Liver (tissue), 9 donors: Measurements from ENCODE around the gene GIPC1. TPM values are rescaled to one million over a fixed set of nuclear protein-coding genes. Genes with fewer than 3 reads are reported as not detected.
A peak's percentile ranks its signal among the peaks of the same experiment; 100 is the strongest.

Experiments used
- DNase-seq: peaks from one replicate; pipeline ENCODE4 v3.0.0-alpha.2; 2017; ENCODE audit warnings: low spot score
- H3K27ac ChIP-seq, 2 donors: one replicate each; pipeline ENCODE4 v1.7.0; 2013; ENCODE audit warnings: inconsistent platforms in 2 of 2, low read length in 2 of 2, control low read depth in 1 of 2, low read depth in 1 of 2, mild to moderate bottlenecking in 1 of 2
- H3K27me3 ChIP-seq, 4 donors: one replicate each; pipeline versions ENCODE4 v1.6.1 to v1.7.0; 2013; ENCODE audit warnings: low read length in 3 of 4, inconsistent platforms in 1 of 4, mild to moderate bottlenecking in 1 of 4, moderate library complexity in 1 of 4; ENCODE audit not compliant: control insufficient read depth in 4 of 4, insufficient read depth in 4 of 4
- H3K36me3 ChIP-seq, 4 donors: one replicate each; pipeline versions ENCODE4 v1.6.1 to v1.7.0; 2013; ENCODE audit warnings: low read length in 3 of 4, mild to moderate bottlenecking in 3 of 4, low read depth in 1 of 4, moderate library complexity in 1 of 4; ENCODE audit not compliant: control insufficient read depth in 4 of 4, insufficient read depth in 3 of 4
- H3K4me1 ChIP-seq, 4 donors: one replicate each; pipeline versions ENCODE4 v1.6.1 to v1.7.0; 2013; ENCODE audit warnings: low read length in 3 of 4, mild to moderate bottlenecking in 3 of 4, moderate library complexity in 1 of 4; ENCODE audit not compliant: control insufficient read depth in 4 of 4, insufficient read depth in 4 of 4
- H3K4me3 ChIP-seq, 3 donors: one replicate each; pipeline versions ENCODE4 v1.6.1 to v1.7.0; 2013; ENCODE audit warnings: low read length in 3 of 3, control low read depth in 1 of 3, low read depth in 1 of 3, mild to moderate bottlenecking in 1 of 3
- H3K9ac ChIP-seq, 2 donors: one replicate each; pipeline ENCODE4 v1.7.0; 2013; ENCODE audit warnings: low read length in 2 of 2, mild to moderate bottlenecking in 2 of 2, moderate library complexity in 2 of 2, control low read depth in 1 of 2, low read depth in 1 of 2
- H3K9me3 ChIP-seq, 4 donors: one replicate each; pipeline versions ENCODE4 v1.6.1 to v1.7.0; 2013; ENCODE audit warnings: low read length in 3 of 4; ENCODE audit not compliant: control insufficient read depth in 4 of 4
- EGR1 ChIP-seq, 2 donors: IDR thresholded peaks; 2 replicates each; pipeline ENCODE4 v1.6.1; 2016 to 2018; ENCODE audit warnings: antibody characterized with exemption in 2 of 2, low read depth in 2 of 2
- FOXA1 ChIP-seq: IDR thresholded peaks from 2 replicates; pipeline ENCODE4 v1.6.1; 2016; ENCODE audit warnings: antibody characterized with exemption
- FOXA2 ChIP-seq: IDR thresholded peaks from 2 replicates; pipeline ENCODE4 v1.6.1; 2016; ENCODE audit warnings: antibody characterized with exemption
- GABPA ChIP-seq, 2 donors: IDR thresholded peaks in 1 of 2; conservative IDR thresholded peaks in 1 of 2; 2 replicates each; pipeline ENCODE4 v1.6.1; 2016; ENCODE audit warnings: antibody characterized with exemption in 2 of 2, mild to moderate bottlenecking in 1 of 2, moderate library complexity in 1 of 2
- HNF4A ChIP-seq, 2 donors: conservative IDR thresholded peaks; 2 replicates each; pipeline ENCODE4 v1.6.1; 2016; ENCODE audit warnings: antibody characterized with exemption in 2 of 2, mild to moderate bottlenecking in 2 of 2
- HNF4G ChIP-seq: IDR thresholded peaks from 2 replicates; pipeline ENCODE4 v1.6.1; 2016; ENCODE audit warnings: antibody characterized with exemption
- JUND ChIP-seq, 2 donors: IDR thresholded peaks; 2 replicates each; pipeline ENCODE4 v1.6.1; 2016; ENCODE audit warnings: antibody characterized with exemption in 2 of 2
- MAX ChIP-seq: IDR thresholded peaks from 2 replicates; pipeline ENCODE4 v1.6.1; 2016; ENCODE audit warnings: antibody characterized with exemption
- NR2F2 ChIP-seq: IDR thresholded peaks from 2 replicates; pipeline ENCODE4 v1.6.1; 2016; ENCODE audit warnings: antibody characterized with exemption
- RAD21 ChIP-seq, 2 donors: IDR thresholded peaks; 2 replicates each; pipeline ENCODE4 v1.6.1; 2016; ENCODE audit warnings: antibody characterized with exemption in 2 of 2, mild to moderate bottlenecking in 2 of 2
- REST ChIP-seq: IDR thresholded peaks from 2 replicates; pipeline ENCODE4 v1.6.1; 2016; ENCODE audit warnings: antibody characterized with exemption, mild to moderate bottlenecking
- RXRA ChIP-seq, 2 donors: IDR thresholded peaks; 2 replicates each; pipeline ENCODE4 v1.6.1; 2017 to 2018; ENCODE audit warnings: antibody characterized with exemption in 2 of 2, mild to moderate bottlenecking in 1 of 2
- SP1 ChIP-seq: IDR thresholded peaks from 2 replicates; pipeline ENCODE4 v1.6.1; 2018; ENCODE audit warnings: antibody characterized with exemption, mild to moderate bottlenecking
- TAF1 ChIP-seq: conservative IDR thresholded peaks from 2 replicates; pipeline ENCODE4 v1.6.1; 2016; ENCODE audit warnings: antibody characterized with exemption, mild to moderate bottlenecking
- YY1 ChIP-seq: IDR thresholded peaks from 2 replicates; pipeline ENCODE4 v1.6.1; 2016; ENCODE audit warnings: antibody characterized with exemption, mild to moderate bottlenecking
- ZBTB33 ChIP-seq: IDR thresholded peaks from 2 replicates; pipeline ENCODE4 v1.6.1; 2016; ENCODE audit warnings: antibody characterized with exemption
- WGBS: extraction: QIAGEN DNeasy Blood & Tissue Kit; methylation state at CpG from one replicate; pipeline ENCODE4 v1.1.7; 2013; 5-methylcytosine and 5-hydroxymethylcytosine counted together
- polyA plus RNA-seq, 2 donors: library from polyadenylated mRNA; stranded (reverse) in 1 of 2; unstranded in 1 of 2; fragments of 200-250 nt in 1 of 2; fragments of >200 nt in 1 of 2; fragmentation: Nextera tagmentation in 1 of 2; extraction: Ambion mirVana in 1 of 2; gene quantifications; one replicate each; pipeline versions ENCODE4 v1.2.1 to v1.2.3, GENCODE V29; 2013 to 2015
- total RNA-seq, 2 donors: library from RNA; depleted of rRNA; stranded (reverse); fragments of >200 nt; gene quantifications; one replicate each; pipeline ENCODE4 v1.2.3, GENCODE V29; 2014
- TF ChIP-seq, protein P1 (sequence below): fragments of 150-350 bp; IDR thresholded peaks from 2 replicates; pipeline ENCODE4 v1.5.1; 2017; ENCODE audit warnings: improper control_type of control experiment, low read depth, low read length; ENCODE audit not compliant: missing input control
- TF ChIP-seq, protein P2 (sequence below): IDR thresholded peaks from 2 replicates; pipeline ENCODE4 v1.6.1; 2016; ENCODE audit warnings: antibody characterized with exemption
- donor health status: healthy.
- donor health status: healthy.
- donor health status: healthy.
- donor health status: healthy.
- donor health status: healthy.

GIPC1 gene
- total and polyA plus RNA-seq, 4 donors: 18.4 to 34.5 (median 25.5) TPM

- 83% methylated on average over 7 of the region's 7 CpGs for WGBS
- no peaks in the 10 kb centered on the region for H3K9me3 ChIP-seq
- H3K9ac ChIP-seq: no peak overlapping the region
- no peak for TF ChIP-seq HNF4A (conservative IDR thresholded peaks at IDR 0.05)
- TF ChIP-seq, protein P1, sequence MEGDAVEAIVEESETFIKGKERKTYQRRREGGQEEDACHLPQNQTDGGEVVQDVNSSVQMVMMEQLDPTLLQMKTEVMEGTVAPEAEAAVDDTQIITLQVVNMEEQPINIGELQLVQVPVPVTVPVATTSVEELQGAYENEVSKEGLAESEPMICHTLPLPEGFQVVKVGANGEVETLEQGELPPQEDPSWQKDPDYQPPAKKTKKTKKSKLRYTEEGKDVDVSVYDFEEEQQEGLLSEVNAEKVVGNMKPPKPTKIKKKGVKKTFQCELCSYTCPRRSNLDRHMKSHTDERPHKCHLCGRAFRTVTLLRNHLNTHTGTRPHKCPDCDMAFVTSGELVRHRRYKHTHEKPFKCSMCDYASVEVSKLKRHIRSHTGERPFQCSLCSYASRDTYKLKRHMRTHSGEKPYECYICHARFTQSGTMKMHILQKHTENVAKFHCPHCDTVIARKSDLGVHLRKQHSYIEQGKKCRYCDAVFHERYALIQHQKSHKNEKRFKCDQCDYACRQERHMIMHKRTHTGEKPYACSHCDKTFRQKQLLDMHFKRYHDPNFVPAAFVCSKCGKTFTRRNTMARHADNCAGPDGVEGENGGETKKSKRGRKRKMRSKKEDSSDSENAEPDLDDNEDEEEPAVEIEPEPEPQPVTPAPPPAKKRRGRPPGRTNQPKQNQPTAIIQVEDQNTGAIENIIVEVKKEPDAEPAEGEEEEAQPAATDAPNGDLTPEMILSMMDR: no peak
- no peak for TF ChIP-seq FOXA1
- TF ChIP-seq YY1: no peak
- no peak for TF ChIP-seq TAF1
- peaks cover 0 to 3% (median 0%) of the 10 kb centered on the region in 4 donors for H3K27me3 ChIP-seq
- peaks cover 5 to 27% (median 18%) of the 10 kb centered on the region in 4 donors for H3K4me1 ChIP-seq
- DNase-seq: no peak
- H3K27ac ChIP-seq: no peak overlapping the region
- H3K36me3 ChIP-seq: peaks cover 2 to 9% (median 6%) of the 10 kb centered on the region in 4 donors
- no peak overlapping the region for H3K4me3 ChIP-seq
Observed at GRCh38 chr19:14476327-14476672, 19.6 kb downstream of the GIPC1 start.

DNA sequence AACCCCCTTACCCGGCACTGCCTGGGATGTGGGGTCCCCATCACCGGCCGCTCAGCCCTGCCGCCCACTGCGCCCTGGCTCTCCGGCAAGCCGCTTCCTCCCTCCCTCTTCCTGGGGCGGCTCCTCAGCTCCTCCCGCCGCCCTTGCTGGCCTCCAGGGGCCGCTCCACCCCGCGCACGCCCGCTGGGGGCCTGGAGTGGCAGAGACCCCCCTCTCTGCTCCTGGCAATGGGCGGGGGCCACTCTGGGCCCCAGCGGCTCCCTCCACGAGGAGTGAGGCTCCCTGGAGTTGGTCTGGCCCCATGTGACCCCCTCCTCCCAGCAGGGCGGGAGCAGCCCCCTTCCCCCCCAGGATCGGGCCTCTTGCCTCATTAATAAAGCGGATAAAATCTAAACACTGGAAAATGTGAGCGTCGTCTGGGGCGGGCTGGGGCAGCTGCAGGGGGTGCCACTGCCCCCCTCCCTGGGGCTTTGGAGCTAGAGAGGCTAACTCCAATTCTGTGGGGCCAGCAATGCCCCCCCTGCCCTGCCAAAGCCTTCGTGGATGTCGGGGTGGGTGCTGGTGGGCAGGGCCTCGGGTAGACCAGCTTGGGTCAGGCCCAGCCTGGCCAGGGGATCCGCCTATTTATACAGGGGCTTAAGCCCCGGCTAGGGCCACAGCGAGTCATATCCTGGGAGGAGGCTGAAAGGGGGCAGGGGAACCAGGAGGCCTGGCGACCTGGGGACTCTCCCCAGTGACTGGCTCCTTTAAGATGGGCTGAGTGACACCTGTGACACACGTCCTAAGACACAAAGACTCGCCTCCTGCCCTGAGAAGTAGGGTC lies 20.5 kb downstream of the GIPC1 start, which contains the start of gene PTGER1:
Gene PTGER1 (minus strand): TSS at position 104 of the 823 bp plus-strand sequence. CDS start 1,034 bp downstream, outside the sequence.
- WGBS: 17% methylated on average over 33 of the region's 33 CpGs
- DNase-seq: no peak
- Histone ChIP-seq H3K9ac (no peak within 1 kb of the TSS), H3K4me1 (peaks cover 5 to 27% (median 18%) of the 10 kb centered on the region in 4 donors), H3K27me3 (peaks cover 0 to 3% (median 0%) of the 10 kb centered on the region in 4 donors), H3K27ac (no peak within 1 kb of the TSS), H3K4me3 (peak within 1 kb of the TSS in 1 of 3 donors; percentile 2), H3K9me3 (no peaks in the 10 kb centered on the region), H3K36me3 (peaks cover 2 to 11% (median 7%) of the 10 kb centered on the region in 4 donors)
- no peak for TF ChIP-seq GABPA (IDR thresholded peaks at IDR 0.05 in 1 of 2, conservative IDR thresholded peaks at IDR 0.05 in 1 of 2)
- TF ChIP-seq FOXA1: no peak
- no peak for TF ChIP-seq RXRA (IDR thresholded peaks at IDR 0.05)
- TF ChIP-seq, protein P1: no peak
- no peak for TF ChIP-seq REST
- no peak for TF ChIP-seq FOXA2
- no peak for TF ChIP-seq NR2F2
- TF ChIP-seq, protein P2, sequence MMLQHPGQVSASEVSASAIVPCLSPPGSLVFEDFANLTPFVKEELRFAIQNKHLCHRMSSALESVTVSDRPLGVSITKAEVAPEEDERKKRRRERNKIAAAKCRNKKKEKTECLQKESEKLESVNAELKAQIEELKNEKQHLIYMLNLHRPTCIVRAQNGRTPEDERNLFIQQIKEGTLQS: no peak
- no peak for TF ChIP-seq RAD21 (IDR thresholded peaks at IDR 0.05)
- no peak for TF ChIP-seq ZBTB33
- TF ChIP-seq HNF4G: no peak
- no peak for TF ChIP-seq SP1
- no peak for TF ChIP-seq YY1
- no peak for TF ChIP-seq EGR1 (IDR thresholded peaks at IDR 0.05; ENCODE audit: low read depth in 2 of 2)
- TF ChIP-seq MAX: no peak
- TF ChIP-seq HNF4A (conservative IDR thresholded peaks at IDR 0.05): no peak
- TF ChIP-seq TAF1: no peak
- TF ChIP-seq JUND (IDR thresholded peaks at IDR 0.05): no peak
